Neural cell (in vitro differentiated cells): ENCODE data around the gene CYRIA. TPM values are rescaled to one million over a fixed set of nuclear protein-coding genes. Genes with fewer than 3 reads are reported as not detected.

ENCODE experiments used
- H2AFZ ChIP-seq: fragments of 200-600, 300-800 bp; sonication (generic), shearing (Covaris generic); 2 replicates; pipeline ENCODE4 v1.6.0; 2014; ENCODE audit warnings: low read depth, mild to moderate bottlenecking, antibody characterized with exemption, low read length, moderate library complexity
- H3F3A ChIP-seq: fragments of 200-600 bp; shearing (Covaris generic); 2 replicates; pipeline ENCODE4 v1.6.1; 2016; ENCODE audit warnings: mild to moderate bottlenecking, moderate library complexity, mixed read lengths, antibody characterized with exemption, low read length; ENCODE audit not compliant: insufficient read depth, poor library complexity, severe bottlenecking
- H3K27ac ChIP-seq: fragments of 200-600, 300-800 bp; sonication (generic), shearing (Covaris generic); 2 replicates; pipeline ENCODE4 v1.5.1; 2014; ENCODE audit warnings: mild to moderate bottlenecking, low read length, moderate library complexity
- H3K27me3 ChIP-seq: fragments of 300-800, 200-600 bp; sonication (generic), shearing (Covaris generic); 2 replicates; pipeline ENCODE4 v1.6.0; 2014; ENCODE audit warnings: mild to moderate bottlenecking, low read depth, low read length, moderate library complexity; ENCODE audit not compliant: insufficient read depth
- H3K36me3 ChIP-seq: fragments of 300-800, 200-600 bp; sonication (generic), shearing (Covaris generic); 2 replicates; pipeline ENCODE4 v1.5.1; 2014; ENCODE audit warnings: mild to moderate bottlenecking, antibody characterized with exemption, low read length, moderate library complexity; ENCODE audit not compliant: insufficient read depth
- H3K4me2 ChIP-seq: fragments of 300-800, 200-600 bp; sonication (generic), shearing (Covaris generic); 2 replicates; pipeline ENCODE4 v1.6.0; 2014; ENCODE audit warnings: mild to moderate bottlenecking, low read length
- H3K4me3 ChIP-seq: fragments of 300-800, 200-600 bp; sonication (generic), shearing (Covaris generic); 2 replicates; pipeline ENCODE4 v1.5.1; 2014; ENCODE audit warnings: mild to moderate bottlenecking, low read length, moderate library complexity
- H3K79me2 ChIP-seq: fragments of 200-600 bp; shearing (Covaris generic); replicated peaks from 2 replicates; pipeline ENCODE4 v1.6.0; 2014; ENCODE audit warnings: mild to moderate bottlenecking, low read length, moderate library complexity; ENCODE audit not compliant: insufficient read depth
- H3K9ac ChIP-seq: fragments of 300-800, 200-600 bp; sonication (generic), shearing (Covaris generic); 2 replicates; pipeline ENCODE4 v1.6.1; 2016; ENCODE audit warnings: mild to moderate bottlenecking, low read length, mixed read lengths
- H3K9me2 ChIP-seq: fragments of 200-600 bp; shearing (Covaris generic); 2 replicates; pipeline ENCODE4 v1.6.1; 2016; ENCODE audit warnings: mild to moderate bottlenecking, low read length, mixed read lengths; ENCODE audit not compliant: insufficient read depth
- H3K9me3 ChIP-seq: fragments of 200-600, 300-800 bp; sonication (generic), shearing (Covaris generic); 2 replicates; pipeline ENCODE4 v1.6.1; 2016; ENCODE audit warnings: mild to moderate bottlenecking, mixed run types, low read length, moderate library complexity, mixed read lengths
- H4K20me1 ChIP-seq: fragments of 200-600 bp; shearing (Covaris generic); 2 replicates; pipeline ENCODE4 v1.6.1; 2016; ENCODE audit warnings: mild to moderate bottlenecking, mixed run types; ENCODE audit not compliant: insufficient read depth
- CTCF ChIP-seq: fragments of 450-650 bp; IDR thresholded peaks from 2 replicates; pipeline ENCODE4 v1.5.1; 2014; ENCODE audit warnings: antibody characterized with exemption, mild to moderate bottlenecking, moderate library complexity; ENCODE audit not compliant: poor library complexity, severe bottlenecking
- EP300 ChIP-seq: fragments of 450-650 bp; conservative IDR thresholded peaks from 2 replicates; pipeline ENCODE4 v1.6.1; 2014; ENCODE audit warnings: antibody characterized with exemption, mild to moderate bottlenecking, moderate library complexity; ENCODE audit not compliant: poor library complexity, severe bottlenecking
- EZH2 ChIP-seq: fragments of 200-600, 300-800 bp; shearing (Covaris generic), sonication (generic); IDR thresholded peaks from 2 replicates; pipeline ENCODE4 v1.6.1; 2014; ENCODE audit warnings: antibody characterized with exemption, low read length, borderline replicate concordance, mild to moderate bottlenecking; ENCODE audit not compliant: insufficient read depth, poor library complexity, severe bottlenecking
- MXI1 ChIP-seq: fragments of 450-650 bp; conservative IDR thresholded peaks from 2 replicates; pipeline ENCODE4 v1.6.1; 2014; ENCODE audit warnings: antibody characterized with exemption, mild to moderate bottlenecking; ENCODE audit not compliant: poor library complexity, severe bottlenecking
- POLR2AphosphoS5 ChIP-seq: IDR thresholded peaks from 2 replicates; pipeline ENCODE4 v1.6.1; 2012
- RAD21 ChIP-seq: fragments of 450-650 bp; conservative IDR thresholded peaks from 2 replicates; pipeline ENCODE4 v1.6.1; 2014; ENCODE audit warnings: antibody characterized with exemption, mild to moderate bottlenecking, moderate library complexity
- REST ChIP-seq: IDR thresholded peaks from 2 replicates; pipeline ENCODE4 v1.6.1; 2012; ENCODE audit warnings: borderline replicate concordance
- SMC3 ChIP-seq: fragments of 450-650 bp; conservative IDR thresholded peaks from 2 replicates; pipeline ENCODE4 v1.6.1; 2014; ENCODE audit warnings: antibody characterized with exemption, mild to moderate bottlenecking, moderate library complexity; ENCODE audit not compliant: poor library complexity
- TAF1 ChIP-seq: IDR thresholded peaks from 2 replicates; pipeline ENCODE4 v1.6.1; 2012; ENCODE audit warnings: low read depth
- polyA plus RNA-seq: library from polyadenylated mRNA; depleted of rRNA; stranded (reverse); fragments of >200 nt; gene quantifications from 2 replicates; pipeline ENCODE4 v1.2.3, GENCODE V29; 2014

Gene CYRIA
- polyA plus RNA-seq, 1 donor from 2014 or later: 67.0 TPM

- H3K27me3 ChIP-seq: no peaks in the 10 kb centered on the region
- no peak overlapping the region for H3K4me2 ChIP-seq
- no peaks in the 10 kb centered on the region for H3K36me3 ChIP-seq
- H3F3A ChIP-seq: peaks cover under 1% of the 10 kb centered on the region
- no peak for TF ChIP-seq EP300
- no peak for TF ChIP-seq EZH2
- no peak for TF ChIP-seq RAD21
- TF ChIP-seq MXI1: no peak
- TF ChIP-seq SMC3: no peak
- TF ChIP-seq TAF1: no peak
- TF ChIP-seq CTCF: no peak
- TF ChIP-seq REST: no peak
- TF ChIP-seq POLR2AphosphoS5: no peak
- H3K4me3 ChIP-seq: no peak overlapping the region
- H2AFZ ChIP-seq: no peak overlapping the region
- no peak overlapping the region for H3K27ac ChIP-seq
- H3K9me2 ChIP-seq: no peaks in the 10 kb centered on the region
- no peaks in the 10 kb centered on the region for H4K20me1 ChIP-seq
- H3K9me3 ChIP-seq: no peaks in the 10 kb centered on the region
- peaks cover 3% of the 10 kb centered on the region for H3K79me2 ChIP-seq
- H3K9ac ChIP-seq: no peak overlapping the region
These were observed 24.1 kb downstream of the CYRIA start for GRCh38 chr2:16641509-16641908.

GRCh38 chr2:16640867-16641266 is 24.8 kb downstream of the CYRIA start:
- H4K20me1 ChIP-seq: no peaks in the 10 kb centered on the region
- peaks cover 3% of the 10 kb centered on the region for H3K79me2 ChIP-seq
- peaks cover 6% of the 10 kb centered on the region for H3F3A ChIP-seq
- H3K36me3 ChIP-seq: no peaks in the 10 kb centered on the region
- H3K9ac ChIP-seq: no peak overlapping the region
- H2AFZ ChIP-seq: no peak overlapping the region
- peak overlapping the region; percentile 76 for H3K27ac ChIP-seq
- H3K9me3 ChIP-seq: no peaks in the 10 kb centered on the region
- H3K27me3 ChIP-seq: no peaks in the 10 kb centered on the region
- no peak overlapping the region for H3K4me3 ChIP-seq
- no peak overlapping the region for H3K4me2 ChIP-seq
- no peak for TF ChIP-seq EP300
- TF ChIP-seq POLR2AphosphoS5: no peak
- TF ChIP-seq SMC3: no peak
- TF ChIP-seq REST: no peak
- TF ChIP-seq MXI1: no peak
- TF ChIP-seq CTCF: no peak
- TF ChIP-seq EZH2: no peak
- no peaks in the 10 kb centered on the region for H3K9me2 ChIP-seq
